Loucy (cell line): ENCODE measurements around the gene CCDC146.

Source experiments
- EZH2phosphoT487 ChIP-seq: fragments of 200-600 bp; IDR thresholded peaks from 2 replicates; pipeline ENCODE4 v1.6.1; 2018; ENCODE audit warnings: antibody characterized with exemption, mild to moderate bottlenecking, moderate library complexity, borderline replicate concordance
- TF ChIP-seq, protein P1 (sequence below): fragments of 200-600 bp; sonication (generic); conservative IDR thresholded peaks from 2 replicates; pipeline ENCODE4 v1.5.1; 2014; ENCODE audit warnings: mild to moderate bottlenecking, antibody characterized with exemption, low read length

DNA sequence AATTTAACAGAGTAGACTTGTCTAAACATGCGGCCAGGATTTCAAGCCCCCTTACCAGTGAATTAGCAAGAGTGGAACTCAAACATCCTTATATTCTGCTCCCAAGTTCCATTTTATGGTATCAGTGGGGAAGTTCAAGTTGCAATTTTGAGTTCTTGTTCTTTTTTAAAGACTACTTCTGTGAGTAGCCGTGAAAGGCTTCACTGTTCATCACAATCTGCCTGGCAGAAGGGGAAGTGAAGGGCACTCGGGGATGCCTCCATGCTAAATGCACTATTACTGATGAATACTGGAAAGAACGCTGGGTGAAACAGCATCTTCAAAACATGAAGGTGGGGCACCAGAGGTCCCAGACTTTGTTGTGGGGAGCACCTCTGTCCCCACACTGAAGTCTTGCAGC, 99.7 kb downstream of the CCDC146 start:
- TF ChIP-seq, protein P1, sequence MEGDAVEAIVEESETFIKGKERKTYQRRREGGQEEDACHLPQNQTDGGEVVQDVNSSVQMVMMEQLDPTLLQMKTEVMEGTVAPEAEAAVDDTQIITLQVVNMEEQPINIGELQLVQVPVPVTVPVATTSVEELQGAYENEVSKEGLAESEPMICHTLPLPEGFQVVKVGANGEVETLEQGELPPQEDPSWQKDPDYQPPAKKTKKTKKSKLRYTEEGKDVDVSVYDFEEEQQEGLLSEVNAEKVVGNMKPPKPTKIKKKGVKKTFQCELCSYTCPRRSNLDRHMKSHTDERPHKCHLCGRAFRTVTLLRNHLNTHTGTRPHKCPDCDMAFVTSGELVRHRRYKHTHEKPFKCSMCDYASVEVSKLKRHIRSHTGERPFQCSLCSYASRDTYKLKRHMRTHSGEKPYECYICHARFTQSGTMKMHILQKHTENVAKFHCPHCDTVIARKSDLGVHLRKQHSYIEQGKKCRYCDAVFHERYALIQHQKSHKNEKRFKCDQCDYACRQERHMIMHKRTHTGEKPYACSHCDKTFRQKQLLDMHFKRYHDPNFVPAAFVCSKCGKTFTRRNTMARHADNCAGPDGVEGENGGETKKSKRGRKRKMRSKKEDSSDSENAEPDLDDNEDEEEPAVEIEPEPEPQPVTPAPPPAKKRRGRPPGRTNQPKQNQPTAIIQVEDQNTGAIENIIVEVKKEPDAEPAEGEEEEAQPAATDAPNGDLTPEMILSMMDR: no peak
- no peak for TF ChIP-seq EZH2phosphoT487
